Measurements from ENCODE around the gene SAMD11.
"Not testable (repeated sequence)": the region's sequence is repeated elsewhere in the genome, so short reads cannot be mapped to it uniquely, and the experiment has no call there.

Gene SAMD11

DNA sequence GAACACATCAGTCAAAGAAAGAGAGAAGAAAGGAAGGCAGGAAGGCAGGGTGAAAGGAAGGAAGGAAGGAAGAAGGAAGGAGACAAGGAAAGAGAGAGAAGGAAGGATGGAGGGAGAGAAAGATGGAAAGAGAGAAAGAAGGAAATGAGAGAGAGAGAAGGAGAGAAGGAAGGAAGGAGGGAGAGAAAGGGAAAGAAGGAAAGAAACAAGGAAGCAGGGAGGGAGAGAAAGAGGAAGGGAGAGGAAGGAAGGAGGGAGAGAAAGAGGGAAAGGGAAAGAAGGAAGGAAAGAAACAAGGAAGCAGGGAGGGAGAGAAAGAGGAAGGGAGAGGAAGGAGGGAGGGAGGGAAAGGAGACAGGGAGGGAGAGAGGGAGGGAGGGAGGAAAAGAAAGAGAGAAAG is 35.4 kb upstream of the SAMD11 start:
- POLR2A ChIA-PET: no interaction called here
- CTCF ChIA-PET: no interaction called here
- no peak for DNase-seq (ENCODE audit: extremely low spot score)
- TF ChIP-seq, protein P1, sequence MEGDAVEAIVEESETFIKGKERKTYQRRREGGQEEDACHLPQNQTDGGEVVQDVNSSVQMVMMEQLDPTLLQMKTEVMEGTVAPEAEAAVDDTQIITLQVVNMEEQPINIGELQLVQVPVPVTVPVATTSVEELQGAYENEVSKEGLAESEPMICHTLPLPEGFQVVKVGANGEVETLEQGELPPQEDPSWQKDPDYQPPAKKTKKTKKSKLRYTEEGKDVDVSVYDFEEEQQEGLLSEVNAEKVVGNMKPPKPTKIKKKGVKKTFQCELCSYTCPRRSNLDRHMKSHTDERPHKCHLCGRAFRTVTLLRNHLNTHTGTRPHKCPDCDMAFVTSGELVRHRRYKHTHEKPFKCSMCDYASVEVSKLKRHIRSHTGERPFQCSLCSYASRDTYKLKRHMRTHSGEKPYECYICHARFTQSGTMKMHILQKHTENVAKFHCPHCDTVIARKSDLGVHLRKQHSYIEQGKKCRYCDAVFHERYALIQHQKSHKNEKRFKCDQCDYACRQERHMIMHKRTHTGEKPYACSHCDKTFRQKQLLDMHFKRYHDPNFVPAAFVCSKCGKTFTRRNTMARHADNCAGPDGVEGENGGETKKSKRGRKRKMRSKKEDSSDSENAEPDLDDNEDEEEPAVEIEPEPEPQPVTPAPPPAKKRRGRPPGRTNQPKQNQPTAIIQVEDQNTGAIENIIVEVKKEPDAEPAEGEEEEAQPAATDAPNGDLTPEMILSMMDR (IDR thresholded peaks at IDR 0.05; ENCODE audit: control extremely low read depth, extremely low read depth, low read depth, missing control alignments): no peak

DNA sequence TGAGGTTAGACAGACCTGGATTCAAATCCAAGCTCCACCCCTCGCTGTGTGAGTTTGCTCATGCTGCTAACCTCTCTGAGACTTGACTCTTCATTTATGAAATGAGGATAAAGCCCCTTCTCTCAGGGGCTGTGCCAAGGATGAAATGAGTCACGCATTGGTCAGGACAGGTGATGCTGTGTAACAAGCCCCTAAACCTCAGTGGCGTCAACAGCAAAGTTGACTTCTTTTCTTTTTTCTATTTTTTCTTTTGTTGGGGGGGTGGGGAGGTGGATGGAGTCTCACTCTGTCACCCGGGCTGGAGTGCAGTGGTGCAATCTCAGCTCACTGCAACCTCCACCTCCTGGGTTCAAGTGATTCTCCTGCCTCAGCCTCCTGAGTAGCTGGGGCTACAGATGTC is 33.9 kb upstream of the SAMD11 start:
- CTCF ChIA-PET: interaction anchor here (1.2 kb wide), 1 partner anchor 15 kb away, joined by 4 read pairs; no protein-coding TSS in a partner anchor
- POLR2A ChIA-PET; DNase-seq (ENCODE audit: extremely low spot score): not testable (repeated sequence)

DNA sequence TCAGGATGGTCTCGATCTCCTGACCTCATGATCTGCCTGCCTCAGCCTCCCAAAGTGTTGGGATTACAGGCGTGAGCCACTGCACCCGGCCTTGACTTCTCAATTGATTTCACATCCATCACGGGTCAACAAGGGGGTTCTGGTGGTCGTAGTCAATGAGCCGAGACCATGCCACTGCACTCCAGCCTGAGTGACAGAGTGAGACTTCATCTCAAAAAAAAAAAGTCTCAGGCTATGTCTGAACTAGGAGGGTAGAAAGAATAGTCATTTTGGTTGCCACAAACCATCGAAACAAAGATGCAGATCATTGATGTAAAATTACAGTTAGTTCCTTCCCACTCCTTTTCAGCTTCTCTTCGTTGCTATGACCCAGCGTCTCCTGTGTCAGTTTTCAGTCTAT is 33.5 kb upstream of the SAMD11 start:
- CTCF ChIA-PET: interaction anchor here (1.0 to 1.2 kb wide), 2 partner anchors 12 to 14 kb away, joined by 3 to 4 read pairs; no protein-coding TSS in a partner anchor
- DNase-seq (ENCODE audit: extremely low spot score); POLR2A ChIA-PET: not testable (repeated sequence)

DNA sequence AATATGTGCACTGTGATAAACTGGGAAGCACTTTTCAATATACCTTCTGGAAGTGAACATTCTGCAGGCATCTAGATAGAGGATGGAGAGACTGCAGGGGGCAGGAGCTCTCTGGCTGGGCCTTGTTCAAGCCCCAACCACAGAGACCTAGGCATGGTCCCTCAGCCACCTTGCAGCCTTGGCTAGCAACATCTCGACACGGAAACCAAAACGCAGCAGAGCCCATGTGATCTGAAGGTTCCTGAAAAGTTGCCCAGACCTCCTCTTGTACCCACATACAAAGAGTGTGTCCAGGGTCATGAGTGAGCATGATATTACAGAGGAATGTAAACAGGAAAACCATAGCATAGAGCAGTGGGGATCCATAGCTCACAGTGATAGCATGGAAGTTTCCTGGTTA is 33.1 kb upstream of the SAMD11 start:
- POLR2A ChIA-PET: no interaction called here
- peak; percentile 8 for DNase-seq (ENCODE audit: extremely low spot score)
- CTCF ChIA-PET: interaction anchor here (1.0 to 1.2 kb wide), 2 partner anchors 12 to 14 kb away, joined by 3 to 4 read pairs; no protein-coding TSS in a partner anchor
- TF ChIP-seq, protein P1 (IDR thresholded peaks at IDR 0.05; ENCODE audit: control extremely low read depth, extremely low read depth, low read depth, missing control alignments): no peak

DNA sequence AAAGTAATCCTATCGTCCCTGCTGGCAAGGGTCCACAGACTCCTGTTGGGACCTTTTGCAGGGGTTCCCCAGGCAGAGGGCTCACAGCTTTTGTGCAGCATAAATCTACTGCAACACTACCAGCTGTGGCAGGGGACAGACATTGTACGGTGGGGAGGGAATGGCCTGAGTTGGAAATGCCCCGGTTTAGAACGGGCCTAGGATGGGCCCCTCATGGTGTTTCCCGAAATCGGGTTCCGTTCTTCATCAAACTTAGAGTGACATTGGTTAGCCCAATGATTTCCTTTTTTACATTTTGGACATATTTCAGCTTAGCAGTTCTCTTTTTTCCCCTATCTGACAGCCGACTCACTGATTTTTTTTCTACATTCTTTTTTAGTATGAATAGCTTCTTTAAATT is 26.5 kb upstream of the SAMD11 start:
- POLR2A ChIA-PET: no interaction called here
- CTCF ChIA-PET: interaction anchor here (1.0 kb wide), 1 partner anchor 44 kb away, joined by 3 read pairs; no protein-coding TSS in a partner anchor
- TF ChIP-seq, protein P1 (IDR thresholded peaks at IDR 0.05; ENCODE audit: control extremely low read depth, extremely low read depth, low read depth, missing control alignments): no peak
- no peak for DNase-seq (ENCODE audit: extremely low spot score)

DNA sequence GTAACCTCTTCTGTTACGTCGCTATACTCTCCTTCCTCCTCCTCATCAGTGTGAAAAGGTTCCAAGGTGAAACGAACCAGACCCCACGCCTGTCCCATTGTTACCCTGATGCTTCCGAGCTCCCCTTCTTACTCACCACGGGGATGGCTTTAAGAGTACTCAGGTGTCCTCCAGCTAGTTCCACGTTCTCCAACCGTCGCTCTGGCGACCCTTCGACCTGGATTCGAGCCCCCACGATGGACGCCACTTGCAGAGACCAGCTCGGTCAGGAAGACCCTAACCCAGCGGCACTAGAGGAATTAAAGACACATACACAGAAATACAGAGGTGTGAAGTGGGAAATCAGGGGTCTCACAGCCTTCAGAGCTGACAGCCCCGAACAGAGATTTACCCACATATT is 25.8 kb upstream of the SAMD11 start:
- POLR2A ChIA-PET; DNase-seq (ENCODE audit: extremely low spot score): not testable (repeated sequence)
- CTCF ChIA-PET: interaction anchor here (1.0 kb wide), 1 partner anchor 43 kb away, joined by 3 read pairs; no protein-coding TSS in a partner anchor

DNA sequence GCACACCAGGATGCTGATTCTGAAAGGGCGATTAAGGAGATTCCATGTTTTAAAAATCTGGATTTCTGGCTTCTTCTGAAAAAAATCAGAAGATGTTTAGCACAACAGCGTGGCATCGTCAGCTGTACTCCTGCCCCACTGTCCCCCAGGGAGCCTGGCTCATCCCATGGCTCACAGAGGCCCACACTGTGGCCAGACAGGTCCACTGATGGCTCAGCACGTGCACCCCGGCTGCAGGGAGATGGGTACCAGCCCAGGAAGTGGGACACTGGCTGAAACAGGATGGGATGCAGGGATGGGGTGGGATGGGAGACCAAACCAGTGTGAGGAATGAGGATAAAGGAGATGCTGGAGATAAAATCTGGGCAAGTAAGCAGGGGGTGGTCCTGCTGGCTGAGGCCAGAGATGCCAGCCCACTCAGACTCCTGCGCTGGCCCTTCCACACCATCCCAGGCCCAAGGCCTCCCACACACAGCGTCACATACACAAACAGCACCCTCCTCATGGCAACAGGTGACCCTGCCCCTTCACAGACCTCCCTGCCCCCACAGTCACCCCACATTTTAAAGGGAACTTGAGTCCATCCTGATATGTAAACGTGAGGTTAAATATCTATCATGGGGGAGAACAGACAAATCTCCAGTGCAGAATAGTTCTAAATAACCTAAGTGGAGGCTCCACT is 23.9 kb upstream of the SAMD11 start:
- ChIA-PET CTCF (no interaction called here), POLR2A (no interaction called here)
- DNase-seq (ENCODE audit: extremely low spot score): peak; percentile 5

DNA sequence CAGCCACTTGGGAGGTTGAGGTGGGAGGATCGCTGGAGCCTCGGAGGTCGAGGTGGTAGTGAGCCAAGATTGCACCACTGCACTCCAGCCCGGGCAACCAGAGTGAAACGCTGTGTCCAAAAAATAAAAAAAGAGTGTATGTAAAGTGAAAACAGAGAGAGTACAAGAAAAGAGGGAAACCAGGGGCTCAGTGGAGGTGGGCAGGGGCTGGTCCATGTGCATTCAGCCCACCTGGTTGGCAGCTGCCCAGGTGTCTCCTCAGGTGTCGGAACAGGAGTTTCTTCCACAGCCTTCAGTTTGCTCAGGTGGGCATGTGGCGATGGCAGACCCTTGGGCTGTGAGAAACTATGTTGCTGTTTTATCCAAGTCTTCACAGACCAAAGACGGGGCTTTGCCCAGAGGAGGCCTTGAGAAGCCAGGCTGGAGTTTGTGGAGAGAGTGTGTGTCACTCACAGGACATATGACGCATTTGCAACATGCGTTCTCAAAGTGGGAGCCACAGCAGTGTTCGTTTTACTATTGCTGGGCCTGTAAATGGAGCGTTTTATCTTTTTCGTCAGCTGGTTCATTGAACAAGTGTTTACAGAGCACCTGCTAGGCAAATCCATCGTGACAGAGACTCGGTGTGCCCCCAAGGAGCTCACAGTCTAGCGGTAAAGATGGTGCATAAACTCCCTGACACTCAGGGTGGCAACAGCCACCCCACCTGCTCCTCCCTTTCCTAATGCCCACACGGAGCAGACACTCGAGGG is 22.4 kb upstream of the SAMD11 start:
- DNase-seq (ENCODE audit: extremely low spot score): peak; percentile 8
- ChIA-PET CTCF (interaction anchor here (1.5 kb wide), 1 partner anchor 11 kb away, joined by 3 read pairs; no protein-coding TSS in a partner anchor), POLR2A (no interaction called here)
- TF ChIP-seq, protein P1 (IDR thresholded peaks at IDR 0.05; ENCODE audit: control extremely low read depth, extremely low read depth, low read depth, missing control alignments): no peak

More for the DNA sequence above, 23.9 kb upstream of the SAMD11 start:
- TF ChIP-seq, protein P1 (IDR thresholded peaks at IDR 0.05; ENCODE audit: control extremely low read depth, extremely low read depth, low read depth, missing control alignments): no peak
